Astrocyte of the spinal cord (primary cell): ENCODE measurements around the gene NCOA7.

ENCODE experiments used
- DNase-seq: peaks from one replicate; pipeline ENCODE4 v3.0.0; 2011; ENCODE audit warnings: low read depth, low spot score
- H3K4me3 ChIP-seq: 2 replicates; pipeline ENCODE4 v1.5.1; 2011; ENCODE audit warnings: low read depth, mild to moderate bottlenecking, low read length, moderate library complexity
- CTCF ChIP-seq: IDR thresholded peaks from 2 replicates; pipeline ENCODE4 v1.5.1; 2012; ENCODE audit warnings: low read depth, mild to moderate bottlenecking, low read length, inconsistent platforms
- in situ Hi-C: cut with HindIII; loops from 2 replicates; pipeline ENCODE4 v1.10.0; 2017; ENCODE audit warnings: low sequenced_read_pairs

Gene NCOA7

GRCh38 chr6:125812394-125813292, 21.9 kb downstream of the NCOA7 start:
- no peak for TF ChIP-seq CTCF
- in situ Hi-C loops: no loop called here
- peak overlapping the region; percentile 16 for H3K4me3 ChIP-seq
- peak; percentile 96 for DNase-seq

- no peak overlapping the region for H3K4me3 ChIP-seq
- DNase-seq: no peak
- in situ Hi-C loops: no loop called here
These were observed 23.7 kb downstream of the NCOA7 start for GRCh38 chr6:125814481-125814880.

GRCh38 chr6:125815080-125815910, 24.5 kb downstream of the NCOA7 start:
- no peak overlapping the region for H3K4me3 ChIP-seq
- in situ Hi-C loops: no loop called here
- no peak for TF ChIP-seq CTCF
- no peak for DNase-seq

More at GRCh38 chr6:125814481-125814880, 23.7 kb downstream of the NCOA7 start:
- TF ChIP-seq CTCF: no peak

- no peak for DNase-seq
- in situ Hi-C loops: no loop called here
- TF ChIP-seq CTCF: no peak
- no peak overlapping the region for H3K4me3 ChIP-seq
These were observed 26.1 kb downstream of the NCOA7 start for GRCh38 chr6:125816828-125817280.

- in situ Hi-C loops: no loop called here
- no peak for TF ChIP-seq CTCF
- no peak for DNase-seq
- H3K4me3 ChIP-seq: no peak overlapping the region
These were observed 27.5 kb downstream of the NCOA7 start for GRCh38 chr6:125818225-125818657.

- DNase-seq: no peak
- no peak for TF ChIP-seq CTCF
- in situ Hi-C loops: no loop called here
- H3K4me3 ChIP-seq: no peak overlapping the region
These were observed 28.1 kb downstream of the NCOA7 start for GRCh38 chr6:125818772-125819260.
